Hippocampal formation (tissue), 2 donors: ENCODE results near the gene BABAM2.

ENCODE experiments used
- DNase-seq, 2 donors: peaks; one replicate each; lab custom pipeline; 2025; lab: John Stamatoyannopoulos, UW

The BABAM2 gene

DNA sequence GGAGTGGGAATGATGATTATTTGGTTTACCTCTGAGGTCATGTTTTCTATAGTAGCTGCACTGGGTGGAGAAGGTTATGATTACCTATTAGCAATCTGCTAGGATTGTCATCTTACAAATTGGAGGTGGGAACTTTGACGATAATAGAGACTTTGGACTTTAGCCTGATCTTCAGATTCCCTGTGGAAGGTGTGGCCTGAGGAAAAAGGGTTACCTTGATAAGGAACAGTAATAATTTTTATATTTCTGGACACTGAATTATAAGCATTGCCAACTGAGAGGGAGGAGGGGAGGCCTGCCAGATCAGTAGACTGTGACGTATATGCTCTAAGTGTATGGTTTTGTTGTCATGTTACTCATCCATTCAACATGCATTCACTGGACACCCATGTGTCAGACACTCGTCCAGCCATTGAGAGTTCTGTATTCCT lies 318.7 kb downstream of the BABAM2 start:
- DNase-seq, result no peak

DNA sequence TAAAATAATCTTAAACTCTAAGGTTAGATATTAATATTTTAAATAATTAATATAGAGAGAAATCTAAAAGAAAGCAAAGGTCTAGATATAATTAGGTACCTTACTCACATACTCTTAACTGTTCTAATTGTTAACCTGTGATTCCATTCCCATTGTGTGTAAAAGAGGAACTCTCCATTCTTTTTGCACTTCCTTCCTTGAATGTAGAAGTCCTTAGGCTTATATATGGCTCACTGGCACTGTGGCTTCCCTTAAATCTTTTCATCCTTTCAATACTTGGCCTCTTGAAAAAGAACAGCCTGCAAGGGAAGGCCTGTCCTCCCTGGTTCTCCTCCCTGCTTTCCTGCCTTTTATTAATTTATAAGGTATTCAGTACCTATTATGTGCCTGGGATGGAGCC lies 319.3 kb downstream of the BABAM2 start:
- no peak for DNase-seq

DNA sequence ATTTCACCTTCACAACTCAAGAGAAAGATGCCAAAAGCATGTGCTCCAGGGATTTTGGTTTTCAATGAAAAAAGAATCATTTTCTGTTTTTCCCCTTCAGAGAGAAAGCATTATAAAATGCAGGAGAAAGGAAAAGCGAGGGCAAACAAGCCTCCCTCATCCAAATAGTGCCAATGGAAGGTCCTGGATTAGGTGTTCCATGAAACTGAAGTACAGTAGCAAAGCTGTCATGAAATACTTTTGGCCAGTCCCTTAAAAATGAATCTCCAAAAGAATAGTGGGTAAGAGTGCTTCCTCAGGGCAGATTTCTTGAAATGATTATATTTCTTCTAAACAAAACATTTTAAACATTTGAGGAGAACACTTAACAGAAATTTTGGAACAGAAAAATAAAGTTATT lies 320.0 kb downstream of the BABAM2 start:
- no peak for DNase-seq

DNA sequence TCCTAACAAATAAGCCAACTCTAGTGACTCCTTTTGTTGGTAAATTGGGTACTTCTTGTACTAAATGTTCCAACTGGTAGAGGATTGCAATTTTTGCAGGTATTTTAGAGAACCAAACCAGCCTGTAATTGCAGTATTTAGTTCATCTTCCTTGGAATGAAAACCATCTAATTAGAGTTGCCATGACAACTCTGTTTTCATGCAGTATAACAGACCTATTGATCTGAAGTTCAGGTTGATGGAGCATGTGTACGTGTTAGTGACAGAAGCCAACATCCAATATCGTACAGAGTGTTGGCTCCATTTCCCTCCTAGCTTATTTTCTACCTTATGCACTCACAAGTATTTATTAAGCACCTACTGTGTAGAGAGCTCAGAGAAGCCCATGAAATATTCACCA lies 325.8 kb downstream of the BABAM2 start:
- no peak for DNase-seq

DNA sequence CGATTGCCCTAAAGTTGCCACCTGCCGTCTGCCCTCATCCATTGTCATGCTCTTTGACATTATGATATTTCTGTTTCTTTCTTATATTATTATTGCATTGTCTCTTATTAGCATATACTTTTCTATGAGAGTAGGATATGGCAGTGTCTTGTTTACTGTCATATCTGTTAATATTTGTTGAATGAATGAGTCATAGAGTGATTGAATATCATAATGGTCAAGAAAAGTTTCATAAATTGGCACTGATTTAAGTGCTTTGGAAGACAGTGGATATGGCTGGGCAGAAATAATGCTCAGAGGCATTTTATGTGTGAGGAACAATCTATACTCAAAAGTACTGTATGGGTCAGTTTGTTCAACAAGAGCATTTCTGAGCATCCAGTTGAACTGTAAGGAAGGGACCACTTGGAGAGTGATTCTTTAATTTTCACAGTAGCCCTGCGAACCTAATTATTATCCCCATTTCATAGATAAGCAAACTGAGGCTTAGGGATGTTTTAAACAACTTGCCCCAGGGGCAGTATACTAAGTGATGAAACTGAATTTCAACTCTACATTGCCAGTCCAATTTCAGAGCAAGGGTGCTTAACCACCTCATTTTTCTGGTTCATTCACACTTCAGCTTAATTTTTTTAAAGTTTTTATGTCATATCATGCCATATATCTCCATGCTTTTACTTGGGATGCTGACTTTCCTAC lies 326.7 kb downstream of the BABAM2 start:
- DNase-seq, result no peak

DNA sequence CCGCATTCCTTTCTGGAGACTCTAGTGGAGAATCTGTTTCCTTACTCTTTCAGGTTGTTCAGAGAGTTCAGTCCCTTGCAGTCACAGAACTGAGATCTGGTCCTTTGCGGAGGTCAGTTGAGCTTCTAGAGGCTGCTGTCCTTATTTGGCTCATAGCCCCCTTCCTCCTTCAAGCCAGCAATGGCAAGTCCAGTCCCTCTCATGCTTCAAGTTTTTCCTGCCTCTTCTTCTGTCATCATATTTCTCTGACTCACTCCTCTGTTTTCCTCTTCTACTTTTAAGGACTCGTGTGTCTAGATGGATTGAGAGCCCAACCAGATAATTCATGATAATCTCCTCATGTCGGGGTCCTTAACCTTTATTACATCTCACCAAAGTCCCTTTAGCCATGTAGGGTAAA lies 328.6 kb downstream of the BABAM2 start:
- no peak for DNase-seq

DNA sequence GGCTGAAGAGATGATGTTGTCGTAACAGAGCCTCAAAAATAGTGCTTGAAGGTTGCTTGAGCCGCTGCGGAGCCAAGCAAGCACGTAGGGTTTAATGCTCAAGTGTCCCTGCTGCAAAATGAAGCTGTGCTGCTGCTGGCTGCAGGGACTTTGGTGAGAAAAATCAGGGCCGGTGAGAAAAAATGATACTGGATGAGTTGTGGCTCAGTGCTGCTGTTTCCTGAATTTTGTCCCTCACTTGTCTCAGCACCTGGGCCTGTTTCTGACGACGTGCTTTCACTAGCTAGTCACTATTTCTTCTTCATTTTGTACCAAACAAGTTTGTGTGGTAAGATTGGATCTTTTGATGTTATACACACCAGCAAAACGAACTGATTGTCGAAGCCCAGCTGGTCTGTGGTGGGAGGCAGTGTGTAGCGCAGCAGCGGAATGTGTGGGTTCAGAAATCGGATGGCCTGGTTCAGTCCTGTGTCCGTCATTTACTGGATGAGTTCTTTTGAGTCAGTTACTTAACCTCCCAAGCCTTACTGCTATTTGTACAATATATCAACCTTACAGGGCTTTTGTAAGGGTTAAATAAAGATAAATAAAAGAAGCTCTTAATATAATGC lies 329.3 kb downstream of the BABAM2 start:
- DNase-seq, result no peak

DNA sequence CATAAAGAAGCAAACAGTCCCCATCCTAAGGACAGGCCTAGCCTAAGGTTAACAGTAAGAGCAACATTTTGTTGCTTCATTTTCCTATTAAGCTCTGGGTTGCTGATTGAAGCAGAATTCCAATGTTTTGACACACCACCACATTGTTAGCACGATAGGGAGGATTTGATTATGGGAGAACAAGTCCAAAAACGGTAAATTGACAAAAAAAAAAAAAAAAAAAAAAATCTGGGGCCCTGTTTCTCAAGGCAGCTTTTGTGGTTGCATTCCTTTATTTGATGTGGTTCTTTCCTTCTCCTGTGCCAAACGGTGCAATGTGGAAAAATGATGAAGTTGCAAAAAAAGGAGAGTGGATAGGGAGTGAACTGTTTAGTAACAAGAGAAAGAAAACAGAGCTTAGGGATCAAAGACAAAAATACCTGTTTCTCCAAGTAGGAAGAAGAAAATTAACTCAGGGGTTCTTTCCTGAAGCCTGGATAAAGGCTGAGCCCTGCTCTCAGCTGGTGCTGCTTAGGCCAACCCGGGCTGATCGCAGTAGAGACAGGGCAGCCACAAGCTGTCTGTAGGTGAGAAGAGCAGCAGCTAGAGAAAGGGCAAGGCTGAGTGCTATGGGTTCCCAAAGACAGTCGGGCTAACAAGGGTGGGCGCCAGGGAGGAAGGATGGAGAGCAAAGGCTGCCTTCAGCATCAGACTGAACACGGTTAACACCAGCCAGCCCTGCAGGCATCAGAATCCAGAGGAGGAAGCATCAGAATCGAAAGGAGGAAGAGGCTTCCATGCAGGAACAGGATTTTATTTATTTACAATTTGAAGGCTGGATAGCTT lies 334.3 kb downstream of the BABAM2 start:
- no peak for DNase-seq

DNA sequence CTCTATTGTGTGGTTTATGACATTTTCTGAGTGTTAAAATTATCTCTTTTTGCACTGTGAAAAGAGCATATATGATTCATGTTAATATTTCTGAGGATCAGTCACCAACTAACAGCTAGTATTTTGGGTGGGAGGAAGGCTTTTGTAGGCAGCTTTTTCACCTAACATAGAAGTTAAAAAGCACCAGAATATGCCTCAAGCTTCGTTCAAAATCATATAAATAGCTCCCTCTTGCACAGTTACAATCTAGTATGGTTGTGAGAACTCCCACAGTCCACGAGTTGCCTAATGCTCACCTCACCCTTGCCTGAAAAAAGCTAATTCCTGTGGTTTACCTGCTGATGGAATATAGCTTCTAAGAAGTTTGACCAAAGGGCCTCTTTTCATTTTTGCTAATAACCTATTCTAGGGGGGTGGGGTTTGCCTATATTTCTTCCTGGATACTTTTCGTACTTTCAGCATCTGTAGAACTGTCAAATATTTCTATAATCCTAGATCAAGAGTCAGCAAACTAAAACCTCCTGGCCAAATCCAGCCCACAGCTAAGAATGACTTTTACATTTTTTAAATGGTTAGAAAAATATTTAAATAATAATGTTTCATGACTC lies 335.0 kb downstream of the BABAM2 start:
- peak in 1 of 2 donors; percentile 55 for DNase-seq

DNA sequence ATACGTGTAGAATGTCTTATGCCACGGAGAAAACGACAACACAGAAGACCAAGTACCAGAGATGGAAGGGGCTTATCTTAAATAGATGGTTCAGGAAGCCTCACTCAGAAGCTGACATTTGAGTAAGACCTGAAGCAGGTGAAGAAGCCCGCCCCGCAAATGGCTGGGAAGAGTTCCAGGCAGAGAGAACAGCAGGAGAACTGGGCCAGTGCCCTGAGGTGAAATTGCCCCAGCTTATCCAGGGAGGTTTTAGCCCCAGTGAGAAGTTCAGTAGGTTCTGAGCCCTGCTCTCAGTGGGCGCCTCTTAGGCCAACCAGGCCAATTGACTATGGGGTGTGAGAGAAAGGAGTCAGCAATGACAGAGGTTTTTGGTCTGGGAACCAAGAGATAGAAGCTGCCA lies 336.0 kb downstream of the BABAM2 start:
- no peak for DNase-seq

DNA sequence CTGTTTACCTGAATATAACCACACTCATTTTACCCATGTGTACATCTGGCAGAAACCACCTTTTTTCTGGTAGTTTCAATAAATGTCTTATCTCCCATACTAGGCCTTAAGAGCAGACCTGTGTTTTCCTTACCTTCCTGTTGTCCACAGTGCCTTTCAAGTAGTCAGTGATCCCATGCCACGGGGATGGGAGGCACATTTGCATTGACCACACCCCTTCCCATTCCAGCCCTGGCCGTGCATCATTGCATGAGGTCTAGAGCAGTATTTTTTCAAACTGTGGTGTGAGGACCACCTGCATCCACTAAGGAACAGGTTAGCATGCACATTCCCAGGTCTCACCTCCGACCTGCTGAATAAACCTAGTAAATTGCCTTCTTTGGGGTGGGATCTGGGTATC lies 337.0 kb downstream of the BABAM2 start:
- no peak for DNase-seq

DNA sequence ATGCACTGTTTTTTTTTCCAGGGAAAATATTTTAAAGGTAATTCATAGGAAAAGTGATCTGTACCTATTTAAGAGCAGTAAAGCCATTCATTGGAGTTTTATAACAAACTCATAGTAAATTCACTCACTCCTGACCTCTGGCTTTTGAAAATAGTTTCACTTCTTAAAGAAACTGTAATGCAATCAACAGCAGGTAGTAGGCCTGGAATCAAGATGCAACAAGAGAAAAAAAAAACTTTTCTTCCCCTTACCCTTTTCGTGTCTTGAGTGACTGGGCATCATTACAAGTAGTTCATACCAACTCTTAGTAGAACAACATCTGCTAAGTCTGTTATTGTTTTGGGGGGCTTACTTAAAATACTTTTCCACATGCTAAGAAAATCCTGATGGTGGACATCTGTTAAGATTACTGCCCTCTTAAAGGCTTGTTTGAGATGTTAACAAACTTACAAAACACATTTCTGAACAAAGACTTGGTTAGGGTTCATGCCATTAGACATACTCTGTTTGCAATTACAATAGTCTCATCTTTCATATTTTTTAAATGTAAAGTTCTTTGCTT lies 338.0 kb downstream of the BABAM2 start:
- DNase-seq, result no peak

DNA sequence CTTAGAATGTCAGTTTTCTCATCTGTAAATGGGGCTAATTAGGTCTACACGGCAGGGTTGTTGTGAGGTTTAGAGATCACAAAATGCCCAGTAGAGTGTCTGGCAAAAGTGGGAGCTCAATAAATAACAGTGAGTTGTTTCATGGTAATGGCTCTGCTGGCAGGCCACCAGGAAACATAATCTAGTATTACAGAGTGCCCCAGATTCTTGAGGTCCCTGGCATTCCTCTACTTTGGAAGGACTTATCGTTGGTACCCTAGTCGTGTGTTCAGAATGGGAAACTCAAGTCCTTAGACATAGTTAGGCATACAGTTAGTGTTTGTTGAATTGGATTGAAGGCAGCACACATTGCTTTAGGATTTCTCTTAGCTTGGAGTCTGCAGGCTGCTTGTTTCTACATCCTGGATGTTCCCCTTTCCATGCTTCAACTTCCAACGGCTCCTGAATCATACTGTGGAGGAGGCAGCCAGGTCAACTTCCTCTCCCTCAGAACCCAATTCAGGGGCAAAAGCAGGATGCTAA lies 340.6 kb downstream of the BABAM2 start:
- DNase-seq, result no peak

DNA sequence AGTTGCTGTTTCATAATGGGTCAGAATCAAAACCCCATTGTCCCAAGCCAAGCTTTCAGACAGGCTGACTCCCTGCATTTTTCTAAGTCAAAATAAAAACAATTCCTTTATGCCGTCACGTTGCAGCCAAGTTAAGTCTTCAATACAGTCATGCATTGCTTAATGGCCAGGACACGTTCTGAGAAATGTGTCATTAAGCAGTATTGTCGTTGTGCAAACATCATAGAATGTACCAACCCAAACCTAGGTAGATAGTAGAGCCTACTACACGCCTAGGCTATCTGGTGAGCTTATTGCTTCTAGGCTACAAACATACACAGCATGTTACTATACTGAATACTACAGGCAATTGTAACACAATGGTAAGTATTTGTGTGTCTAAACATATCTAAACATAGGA lies 341.8 kb downstream of the BABAM2 start:
- no peak for DNase-seq

DNA sequence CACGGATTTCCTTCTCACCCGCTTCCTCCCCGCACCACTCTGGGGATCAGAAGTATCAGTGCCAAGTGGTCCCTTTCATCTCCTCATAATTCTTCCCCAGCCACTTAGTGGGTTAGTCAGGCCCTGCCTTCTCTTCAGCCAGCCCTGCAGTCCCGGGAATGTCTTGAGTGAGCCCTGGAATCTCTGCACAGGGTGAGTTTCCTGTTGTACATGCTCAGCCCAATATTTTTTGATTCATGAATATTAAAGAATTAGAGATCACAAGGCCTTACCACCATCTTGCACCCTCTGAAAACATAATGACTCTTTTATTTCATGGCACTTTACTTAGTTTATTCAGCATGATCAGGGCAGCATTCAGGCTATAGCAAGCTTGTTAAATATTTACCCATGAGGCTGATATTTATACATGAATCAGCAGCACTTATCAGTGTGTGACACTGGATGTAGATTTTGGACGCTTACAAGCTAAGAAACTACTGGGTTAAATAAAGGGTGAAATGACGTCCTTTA lies 342.7 kb downstream of the BABAM2 start:
- no peak for DNase-seq

DNA sequence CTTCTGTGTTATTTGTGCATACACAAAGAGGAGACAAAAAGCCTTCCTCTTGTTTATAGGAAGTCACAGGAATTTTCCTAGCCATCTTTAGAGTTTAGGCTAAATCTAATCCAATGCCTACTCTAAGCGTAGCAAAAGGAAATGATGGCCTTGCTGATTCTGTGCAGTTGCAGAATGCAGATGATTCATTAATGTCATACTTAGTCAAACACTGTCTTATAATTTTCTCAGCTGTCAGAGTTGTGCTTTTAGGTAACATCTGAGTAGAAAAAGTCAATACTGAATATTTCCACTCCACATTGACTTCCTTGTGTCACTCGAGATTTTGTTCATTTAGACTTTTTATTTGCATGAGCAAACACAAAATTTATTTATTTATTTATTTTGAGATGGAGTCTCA lies 344.3 kb downstream of the BABAM2 start:
- DNase-seq, result no peak

DNA sequence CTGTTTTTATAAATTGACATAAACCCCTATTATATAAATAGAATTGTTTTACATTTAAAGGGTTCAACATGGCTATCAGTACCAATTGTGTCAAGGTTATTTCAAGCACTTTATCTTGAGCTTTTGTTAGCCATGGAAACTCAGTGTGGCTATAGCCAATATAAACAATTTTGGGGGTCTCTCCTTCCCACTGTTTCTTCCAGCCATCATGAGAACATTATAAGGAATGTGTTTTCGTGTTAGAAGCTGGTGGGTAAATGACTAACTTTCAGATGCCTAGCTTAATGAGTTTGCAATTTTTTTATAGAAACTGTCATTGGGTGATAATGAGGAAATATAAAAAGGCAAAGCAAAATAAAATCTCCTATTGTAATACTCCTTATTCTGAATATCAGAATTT lies 348.7 kb downstream of the BABAM2 start:
- DNase-seq, result no peak

DNA sequence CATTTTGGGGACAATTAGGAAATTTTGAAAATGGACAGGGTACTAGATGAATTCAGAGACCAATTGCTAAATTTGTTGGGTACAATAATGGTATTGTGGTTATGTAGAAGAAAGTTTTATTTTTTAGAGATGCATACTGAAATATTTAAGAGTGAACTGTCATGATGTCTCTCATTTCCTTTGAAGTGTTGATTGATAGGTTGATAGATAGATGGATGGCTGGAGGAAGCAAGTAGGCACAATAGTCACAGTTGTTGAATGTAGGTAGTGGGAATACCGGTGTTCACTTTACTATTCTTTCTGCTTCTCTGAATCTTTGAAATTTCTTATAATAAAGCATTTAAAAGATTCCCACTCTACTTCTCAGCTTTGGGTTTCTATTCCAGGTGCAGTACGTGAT lies 350.4 kb downstream of the BABAM2 start:
- DNase-seq, result no peak

DNA sequence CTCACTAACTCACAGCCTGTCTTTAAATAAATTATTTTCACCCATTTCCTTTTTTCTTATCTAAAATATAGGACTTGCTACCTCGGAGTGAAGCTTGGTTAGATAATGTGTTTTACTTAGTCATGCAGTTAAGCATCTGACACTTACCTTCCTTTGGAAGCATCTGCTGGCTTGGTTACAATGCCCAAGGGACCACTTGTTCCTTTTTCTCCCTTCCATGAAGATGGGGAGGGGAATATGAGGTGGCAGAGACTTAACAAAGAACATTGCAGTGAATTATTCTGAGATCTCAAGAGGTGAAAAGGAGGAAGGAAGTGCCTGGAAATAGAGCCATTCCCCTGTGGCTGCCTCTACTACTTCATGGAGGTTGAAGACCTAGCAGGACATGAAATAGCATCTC lies 356.8 kb downstream of the BABAM2 start:
- DNase-seq, result no peak

DNA sequence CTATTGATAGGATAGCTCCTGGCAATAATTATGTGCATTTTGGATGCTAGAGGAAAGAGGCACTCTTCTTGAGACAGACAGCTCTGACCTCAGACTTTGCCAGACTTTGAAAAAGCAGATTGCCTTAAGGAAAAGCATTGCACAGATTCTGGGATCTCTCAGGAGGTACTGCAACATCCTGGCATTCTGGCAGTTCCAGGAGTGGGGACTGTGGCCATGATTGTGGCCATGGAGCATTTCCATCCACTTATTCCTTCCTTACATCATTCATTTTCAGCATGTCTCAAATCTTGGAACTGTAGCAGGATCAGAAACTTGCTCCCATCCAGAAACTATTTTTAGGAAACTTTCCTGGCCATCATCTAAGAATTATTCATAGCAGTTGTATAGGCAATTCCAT lies 357.2 kb downstream of the BABAM2 start:
- no peak for DNase-seq

DNA sequence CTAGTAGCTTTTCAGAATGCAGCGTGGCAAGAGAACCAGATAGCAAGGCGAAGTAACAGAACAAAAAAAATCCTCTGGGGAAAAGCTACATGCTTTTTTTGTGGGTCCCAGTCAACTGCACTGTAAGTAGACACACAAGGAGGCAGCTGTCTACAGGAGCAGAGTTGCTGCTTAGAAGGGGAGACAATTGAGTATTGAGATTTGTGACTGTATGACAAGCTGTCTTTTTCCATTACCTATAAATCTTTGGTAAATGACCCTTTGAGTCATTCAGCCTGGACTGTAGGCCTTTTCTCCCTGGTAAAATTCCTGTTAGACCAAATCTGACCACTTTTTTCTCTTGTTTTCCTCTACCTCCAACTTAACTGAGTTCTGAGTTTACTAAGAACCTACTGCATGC lies 358.0 kb downstream of the BABAM2 start:
- DNase-seq, result no peak

DNA sequence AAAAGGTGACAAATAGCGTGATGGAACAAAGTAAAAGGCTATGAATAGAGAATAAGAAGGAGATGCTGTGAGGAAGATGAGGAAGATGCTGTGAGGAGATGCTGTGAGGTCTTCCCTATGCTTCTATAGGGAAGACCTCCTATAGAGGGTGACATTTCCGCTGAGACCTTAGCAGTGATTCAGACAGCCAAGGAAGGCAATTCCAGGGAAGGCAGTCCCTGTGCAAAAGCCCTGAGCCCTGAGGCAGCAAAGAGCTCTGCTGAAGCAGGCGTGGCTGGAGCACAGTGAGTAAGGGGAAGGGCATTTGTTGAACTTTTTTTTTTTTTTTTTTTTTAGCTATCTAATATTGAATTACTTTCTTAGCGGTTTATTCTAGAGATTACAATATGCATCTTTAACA lies 359.5 kb downstream of the BABAM2 start:
- DNase-seq, result no peak
